Smooth muscle cell (in vitro differentiated cells): ENCODE data around the gene FYB1. TPM values are rescaled to one million over a fixed set of nuclear protein-coding genes. Genes with fewer than 3 reads are reported as not detected.
A peak's percentile ranks its signal among the peaks of the same experiment; 100 is the strongest.

ENCODE experiments used
- DNase-seq: peaks from one replicate; lab custom pipeline; 2025; ENCODE audit not compliant: unreplicated experiment; lab: John Stamatoyannopoulos, UW
- H2AFZ ChIP-seq: fragments of 200-600 bp; sonication (generic); 2 replicates; pipeline ENCODE4 v1.6.0; 2016; ENCODE audit warnings: antibody characterized with exemption, low read depth, mild to moderate bottlenecking
- H3F3A ChIP-seq: fragments of 200-600 bp; sonication (generic); 2 replicates; pipeline ENCODE4 v1.6.0; 2017; ENCODE audit warnings: antibody characterized with exemption, low read depth
- H3K27ac ChIP-seq: fragments of 200-600 bp; sonication (generic); 2 replicates; pipeline ENCODE4 v1.5.1; 2016; ENCODE audit warnings: low read depth, mild to moderate bottlenecking
- H3K27me3 ChIP-seq: fragments of 200-600 bp; sonication (generic); 2 replicates; pipeline ENCODE4 v1.6.1; 2016; ENCODE audit warnings: low read depth, mild to moderate bottlenecking
- H3K36me3 ChIP-seq: fragments of 200-600 bp; sonication (generic); 2 replicates; pipeline ENCODE4 v1.5.1; 2016; ENCODE audit warnings: low read depth
- H3K4me1 ChIP-seq: fragments of 200-600 bp; sonication (generic); 2 replicates; pipeline ENCODE4 v1.5.1; 2016; ENCODE audit warnings: low read depth
- H3K4me2 ChIP-seq: fragments of 200-600 bp; sonication (generic); 2 replicates; pipeline ENCODE4 v1.6.0; 2016; ENCODE audit warnings: mild to moderate bottlenecking
- H3K4me3 ChIP-seq: fragments of 200-600 bp; sonication (generic); 2 replicates; pipeline ENCODE4 v1.5.1; 2016; ENCODE audit warnings: mild to moderate bottlenecking
- H3K79me2 ChIP-seq: fragments of 200-600 bp; sonication (generic); 2 replicates; pipeline ENCODE4 v1.6.0; 2016; ENCODE audit warnings: low read depth, mild to moderate bottlenecking
- H3K9ac ChIP-seq: fragments of 200-600 bp; sonication (generic); 2 replicates; pipeline ENCODE4 v1.6.0; 2016; ENCODE audit warnings: low read depth
- H3K9me3 ChIP-seq: fragments of 200-600 bp; sonication (generic); replicated peaks from 2 replicates; pipeline ENCODE4 v1.5.1; 2016; ENCODE audit warnings: low read depth
- H4K20me1 ChIP-seq: fragments of 200-600 bp; sonication (generic); 2 replicates; pipeline ENCODE4 v1.6.0; 2016; ENCODE audit warnings: low read depth
- WGBS: methylation state at CpG from one replicate; pipeline ENCODE4 v1.1.7; 2016; ENCODE audit warnings: low lambda C conversion rate; 5-methylcytosine and 5-hydroxymethylcytosine counted together
- polyA plus RNA-seq: library from polyadenylated mRNA; unstranded; fragments of >200 nt; fragmentation: Nextera tagmentation; extraction: Ambion mirVana; gene quantifications from 2 replicates; pipeline ENCODE4 v1.2.1, GENCODE V29; 2016
- total RNA-seq: library from RNA; depleted of rRNA; stranded (reverse); fragments of >200 nt; gene quantifications from 2 replicates; pipeline ENCODE4 v1.2.3, GENCODE V29; 2014
- TF ChIP-seq, protein P1 (sequence below): fragments of 200-600 bp; sonication (generic); IDR thresholded peaks from 2 replicates; pipeline ENCODE4 v1.5.1; 2017; ENCODE audit warnings: borderline replicate concordance, mild to moderate bottlenecking, antibody characterized with exemption; ENCODE audit not compliant: insufficient read depth, poor library complexity, severe bottlenecking

FYB1 gene
- total and polyA plus RNA-seq, 2 experiments from 2014 or later = 0.06 to 0.22 TPM

DNA sequence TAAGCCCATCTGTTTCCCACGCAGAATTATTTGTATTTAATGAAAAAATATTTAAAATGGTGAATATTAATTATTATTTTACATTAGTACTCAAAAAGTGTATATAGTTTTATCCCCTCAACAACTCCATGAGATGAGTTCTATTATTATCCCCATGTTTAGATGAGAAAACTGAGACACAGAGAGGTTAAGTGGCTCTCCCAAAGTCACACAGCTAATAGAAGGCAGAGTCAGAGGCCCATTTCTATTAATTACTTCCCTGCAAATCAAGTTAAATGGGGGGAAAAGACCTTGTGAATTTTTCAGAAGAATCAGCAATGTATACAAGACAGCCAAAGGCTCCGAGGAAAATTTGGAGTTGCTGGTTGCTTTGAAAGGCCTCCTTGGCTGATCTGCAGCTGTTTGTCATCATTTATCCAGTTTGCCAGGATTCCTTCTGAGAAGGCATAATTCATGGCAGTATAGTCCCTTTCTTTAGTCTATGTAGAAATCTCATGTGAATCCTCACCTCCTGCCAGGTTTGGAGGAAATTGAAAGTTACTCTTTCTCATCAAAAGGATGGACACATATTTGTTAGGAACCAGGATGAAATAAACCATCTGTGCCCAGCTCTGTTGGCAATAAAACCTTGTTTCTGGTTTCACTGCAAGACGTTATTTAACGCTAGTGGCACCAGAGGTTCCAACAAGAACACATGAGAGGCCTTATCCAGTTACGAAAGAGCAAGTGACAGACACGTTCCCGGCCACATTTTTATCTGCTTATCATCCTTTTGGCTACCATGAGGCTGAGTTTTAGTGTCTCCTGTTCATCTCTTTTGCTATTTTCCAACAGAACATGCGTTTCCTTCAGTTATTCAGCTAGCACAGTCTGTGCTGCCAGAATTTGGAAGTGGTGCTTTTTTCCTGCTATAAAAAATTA is 621 bp downstream of the FYB1 start:
- WGBS = 37% methylated on average over 8 of the region's 8 CpGs
- peak overlapping the region; percentile 16 for H2AFZ ChIP-seq
- H3F3A ChIP-seq = peaks cover 5% of the 10 kb centered on the region
- H3K4me3 ChIP-seq = no peak overlapping the region
- no peak overlapping the region for H3K9ac ChIP-seq
- DNase-seq = no peak
- no peaks in the 10 kb centered on the region for H3K36me3 ChIP-seq
- H3K4me2 ChIP-seq = peak overlapping the region; percentile 8
- no peaks in the 10 kb centered on the region for H3K79me2 ChIP-seq
- TF ChIP-seq, protein P1, sequence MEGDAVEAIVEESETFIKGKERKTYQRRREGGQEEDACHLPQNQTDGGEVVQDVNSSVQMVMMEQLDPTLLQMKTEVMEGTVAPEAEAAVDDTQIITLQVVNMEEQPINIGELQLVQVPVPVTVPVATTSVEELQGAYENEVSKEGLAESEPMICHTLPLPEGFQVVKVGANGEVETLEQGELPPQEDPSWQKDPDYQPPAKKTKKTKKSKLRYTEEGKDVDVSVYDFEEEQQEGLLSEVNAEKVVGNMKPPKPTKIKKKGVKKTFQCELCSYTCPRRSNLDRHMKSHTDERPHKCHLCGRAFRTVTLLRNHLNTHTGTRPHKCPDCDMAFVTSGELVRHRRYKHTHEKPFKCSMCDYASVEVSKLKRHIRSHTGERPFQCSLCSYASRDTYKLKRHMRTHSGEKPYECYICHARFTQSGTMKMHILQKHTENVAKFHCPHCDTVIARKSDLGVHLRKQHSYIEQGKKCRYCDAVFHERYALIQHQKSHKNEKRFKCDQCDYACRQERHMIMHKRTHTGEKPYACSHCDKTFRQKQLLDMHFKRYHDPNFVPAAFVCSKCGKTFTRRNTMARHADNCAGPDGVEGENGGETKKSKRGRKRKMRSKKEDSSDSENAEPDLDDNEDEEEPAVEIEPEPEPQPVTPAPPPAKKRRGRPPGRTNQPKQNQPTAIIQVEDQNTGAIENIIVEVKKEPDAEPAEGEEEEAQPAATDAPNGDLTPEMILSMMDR = no peak
- no peaks in the 10 kb centered on the region for H4K20me1 ChIP-seq
- no peaks in the 10 kb centered on the region for H3K27me3 ChIP-seq
- H3K27ac ChIP-seq = no peak overlapping the region
- H3K9me3 ChIP-seq = no peaks in the 10 kb centered on the region
- H3K4me1 ChIP-seq = peaks cover 4% of the 10 kb centered on the region

DNA sequence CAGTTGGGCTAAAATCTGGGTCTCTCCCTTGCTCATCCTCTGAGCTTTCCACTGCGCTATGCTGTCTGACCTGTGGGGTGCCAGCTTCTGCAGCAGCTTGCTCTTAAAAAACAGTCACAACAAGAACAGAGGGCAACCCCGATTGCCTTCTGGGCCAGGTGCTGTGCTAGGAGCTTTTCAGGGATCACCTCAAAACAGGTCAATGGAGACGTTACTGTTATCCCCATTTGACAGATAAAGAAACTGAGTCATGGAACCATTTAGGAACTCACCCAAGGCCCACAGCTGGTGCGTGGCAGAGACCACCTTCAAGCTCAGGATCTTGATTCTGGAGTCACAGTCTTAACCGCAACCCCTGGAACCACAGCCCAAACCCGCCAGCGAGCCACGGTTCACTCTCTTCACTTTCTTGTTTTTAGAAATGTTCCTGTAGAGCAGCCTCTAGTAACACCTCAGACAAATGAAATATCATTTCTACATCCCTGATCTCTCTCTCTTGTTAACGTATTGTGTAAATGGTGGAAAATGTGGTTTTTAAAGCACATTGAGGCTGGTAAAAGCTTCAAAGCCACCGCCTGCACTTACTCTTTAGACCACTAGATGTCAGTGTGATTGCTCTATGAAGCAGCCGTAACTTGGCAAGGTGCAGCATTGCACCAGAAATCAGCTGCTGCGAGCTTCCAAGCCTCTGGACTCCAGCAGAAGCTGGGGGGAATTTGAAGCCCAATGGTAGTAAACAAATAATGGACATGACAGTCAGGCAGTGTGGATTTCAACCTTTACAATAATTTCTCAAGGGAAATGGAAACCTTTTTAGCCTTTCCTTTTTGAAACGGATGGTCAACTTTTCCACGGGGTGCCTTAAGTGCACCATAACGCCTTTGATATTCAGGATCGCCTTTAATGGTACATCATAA is 1.7 kb downstream of the FYB1 start:
- H3F3A ChIP-seq = peaks cover 4% of the 10 kb centered on the region
- 69% methylated on average over 16 of the region's 16 CpGs for WGBS
- no peaks in the 10 kb centered on the region for H3K4me1 ChIP-seq
- TF ChIP-seq, protein P1 = peak; percentile 97
- no peaks in the 10 kb centered on the region for H3K36me3 ChIP-seq
- no peak overlapping the region for H3K4me3 ChIP-seq
- H4K20me1 ChIP-seq = no peaks in the 10 kb centered on the region
- no peak overlapping the region for H3K27ac ChIP-seq
- H3K4me2 ChIP-seq = no peak overlapping the region
- H3K9me3 ChIP-seq = no peaks in the 10 kb centered on the region
- H3K27me3 ChIP-seq = no peaks in the 10 kb centered on the region
- H2AFZ ChIP-seq = no peak overlapping the region
- H3K79me2 ChIP-seq = no peaks in the 10 kb centered on the region
- DNase-seq = no peak
- no peak overlapping the region for H3K9ac ChIP-seq

GRCh38 chr5:39216631-39217030 is 2.7 kb downstream of the FYB1 start:
- Histone ChIP-seq H3K4me3 (no peak overlapping the region), H3K9ac (no peak overlapping the region), H3K79me2 (no peaks in the 10 kb centered on the region), H3K4me2 (no peak overlapping the region), H3K36me3 (no peaks in the 10 kb centered on the region), H3K27ac (no peak overlapping the region), H4K20me1 (no peaks in the 10 kb centered on the region), H3K9me3 (no peaks in the 10 kb centered on the region), H3K27me3 (no peaks in the 10 kb centered on the region), H3K4me1 (no peaks in the 10 kb centered on the region), H2AFZ (no peak overlapping the region), H3F3A (peaks cover 4% of the 10 kb centered on the region)
- TF ChIP-seq, protein P1 = peak; percentile 2
- WGBS = 82% methylated on average over 2 of the region's 2 CpGs
- no peak for DNase-seq
